HG02938 (cell line): ENCODE data around the gene EN1.

ENCODE experiments used
- ATAC-seq: cut with Tn5 transposase; IDR thresholded peaks from one replicate; pipeline ENCODE4 v1.9.1; 2021; ENCODE audit warnings: mild to moderate bottlenecking, moderate library complexity; ENCODE audit not compliant: unreplicated experiment

Gene EN1

GRCh38 chr2:118846953-118847761 is at the start of gene EN1:
TSS of gene EN1 (minus strand) at chr2:118847648. CDS start at chr2:118847167, 481 bp downstream.
- ATAC-seq = no peak

- no peak for ATAC-seq
These were observed 45.7 kb upstream of the EN1 start for GRCh38 chr2:118893100-118893499.

GRCh38 chr2:118889995-118890394 is 42.5 kb upstream of the EN1 start:
- ATAC-seq = no peak

GRCh38 chr2:118883792-118884191 is 36.3 kb upstream of the EN1 start:
- ATAC-seq = no peak

- peak; percentile 79 for ATAC-seq
These were observed 35.4 kb upstream of the EN1 start for GRCh38 chr2:118882693-118883336.

GRCh38 chr2:118881490-118882129 is 34.2 kb upstream of the EN1 start:
- ATAC-seq = peak; percentile 95

- ATAC-seq = no peak
These were observed 33.1 kb upstream of the EN1 start for GRCh38 chr2:118880501-118880900.

GRCh38 chr2:118878531-118879149 is 31.2 kb upstream of the EN1 start:
- no peak for ATAC-seq

GRCh38 chr2:118875318-118875717 is 27.9 kb upstream of the EN1 start:
- no peak for ATAC-seq

- no peak for ATAC-seq
These were observed 26.9 kb upstream of the EN1 start for GRCh38 chr2:118874324-118874723.

- peak; percentile 99 for ATAC-seq
These were observed 17.7 kb upstream of the EN1 start for GRCh38 chr2:118865106-118865505.

- no peak for ATAC-seq
These were observed 16.8 kb upstream of the EN1 start for GRCh38 chr2:118864207-118864606.

GRCh38 chr2:118861731-118862130 is 14.3 kb upstream of the EN1 start:
- ATAC-seq = no peak

- no peak for ATAC-seq
These were observed 13.8 kb upstream of the EN1 start for GRCh38 chr2:118861242-118861641.

GRCh38 chr2:118860506-118860905 is 13.1 kb upstream of the EN1 start:
- ATAC-seq = no peak

- no peak for ATAC-seq
These were observed 11.8 kb upstream of the EN1 start for GRCh38 chr2:118859157-118859770.

- no peak for ATAC-seq
These were observed 11.2 kb upstream of the EN1 start for GRCh38 chr2:118858485-118859156.

- no peak for ATAC-seq
These were observed 10.4 kb upstream of the EN1 start for GRCh38 chr2:118857677-118858484.

- no peak for ATAC-seq
These were observed 9.7 kb upstream of the EN1 start for GRCh38 chr2:118856978-118857676.
